IPS DF 4.7 (cell line): ENCODE data around the gene TNFRSF1B.

Experiments
- DNase-seq: peaks from one replicate; pipeline ENCODE4 v3.0.0-alpha.2; 2013; ENCODE audit warnings: low spot score; ENCODE audit errors: extremely low read depth

The TNFRSF1B gene

DNA sequence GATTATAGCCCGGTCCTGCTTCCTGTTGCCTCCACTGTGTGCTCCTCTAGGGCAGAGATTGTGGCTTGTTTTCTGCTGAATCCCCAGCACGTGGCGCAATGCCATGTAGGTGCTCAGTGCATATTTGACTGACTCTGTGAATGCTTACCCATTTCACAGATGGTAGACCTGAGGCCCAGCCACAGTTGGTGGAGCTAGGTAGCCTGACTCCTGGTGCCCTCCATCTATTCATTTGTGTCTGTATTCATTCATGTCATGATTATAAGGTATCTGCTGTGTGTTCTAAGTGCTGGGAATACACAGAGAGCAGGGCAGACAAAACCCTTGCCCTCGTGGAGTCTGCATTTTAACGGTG lies 22.5 kb downstream of the TNFRSF1B start:
- no peak for DNase-seq

DNA sequence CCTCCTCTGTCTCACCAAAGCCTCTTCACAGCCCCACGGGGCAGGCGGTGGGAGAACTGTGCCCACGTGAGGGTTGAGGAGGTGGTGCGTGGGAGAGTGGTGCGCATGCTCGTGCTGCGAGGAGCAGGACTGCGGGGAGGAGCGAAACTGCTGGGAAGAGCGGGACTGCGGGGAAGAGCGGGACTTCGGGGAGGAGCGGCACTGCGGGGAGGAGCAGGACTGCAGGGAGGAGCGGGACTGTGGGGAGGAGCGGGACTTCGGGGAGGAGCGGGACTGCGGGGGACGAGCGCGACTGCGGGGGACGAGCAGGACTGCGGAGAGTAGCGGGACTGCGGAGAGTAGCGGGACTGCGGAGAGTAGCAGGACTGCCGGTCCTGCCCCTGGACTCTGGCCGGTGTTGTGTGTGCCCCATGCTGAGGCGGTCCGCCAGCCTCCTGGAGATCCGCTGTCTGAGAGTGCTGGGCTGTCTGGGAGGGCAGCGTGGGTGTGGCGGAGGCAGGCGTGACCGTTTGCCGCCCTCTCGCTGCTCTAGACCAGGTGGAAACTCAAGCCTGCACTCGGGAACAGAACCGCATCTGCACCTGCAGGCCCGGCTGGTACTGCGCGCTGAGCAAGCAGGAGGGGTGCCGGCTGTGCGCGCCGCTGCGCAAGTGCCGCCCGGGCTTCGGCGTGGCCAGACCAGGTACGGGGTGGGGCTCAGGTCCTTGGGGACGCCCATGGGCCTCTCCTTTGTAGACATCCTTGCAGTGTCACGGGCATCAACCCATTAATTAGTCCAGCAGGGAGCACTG lies 24.6 kb downstream of the TNFRSF1B start:
- DNase-seq = no peak

DNA sequence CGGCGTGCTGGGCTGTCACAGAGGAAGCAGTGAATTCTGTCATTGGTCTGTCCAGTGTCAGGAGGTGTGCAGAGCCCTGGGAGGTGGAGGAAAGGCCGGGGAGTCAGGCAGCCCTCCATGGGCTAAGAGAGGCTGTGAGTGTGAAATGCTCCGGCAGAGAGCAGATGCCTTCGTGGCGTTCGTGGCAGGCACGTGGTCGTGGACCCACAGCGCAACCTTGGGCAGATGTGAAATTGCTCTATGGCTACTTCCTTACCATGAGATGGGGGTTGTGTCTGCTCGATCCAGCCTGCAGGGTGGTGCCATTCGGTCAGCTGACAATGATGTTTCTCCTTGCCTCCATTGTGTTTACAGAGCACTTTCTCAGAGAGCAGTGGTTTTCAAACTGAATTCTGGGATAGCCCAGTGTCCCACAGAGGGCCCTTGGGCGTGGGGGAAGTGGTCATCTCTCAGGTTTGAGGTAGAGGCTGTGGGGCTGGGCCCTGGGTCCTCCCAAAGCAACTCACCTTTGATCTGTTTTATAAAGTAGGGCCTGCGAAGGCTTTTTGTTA lies 27.9 kb downstream of the TNFRSF1B start:
- no peak for DNase-seq

DNA sequence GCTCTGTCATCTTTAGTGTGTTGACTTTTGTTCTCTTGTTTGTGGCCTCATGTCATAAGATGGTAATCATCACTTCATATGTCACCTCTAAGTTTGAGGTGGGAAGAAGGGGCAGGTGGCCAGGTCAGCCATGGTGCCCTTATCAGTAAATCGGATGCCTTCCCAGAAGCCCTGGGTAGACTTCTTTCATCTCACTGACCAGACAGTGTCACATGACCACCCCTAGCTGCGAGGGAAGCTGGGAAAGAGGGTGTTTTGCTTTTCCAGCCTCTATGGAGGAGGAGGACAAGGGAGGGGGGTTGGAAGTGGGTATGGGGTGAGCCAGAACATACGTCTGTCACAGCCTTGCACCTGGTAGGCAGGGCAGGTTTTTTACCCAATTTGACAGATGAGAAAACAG lies 28.6 kb downstream of the TNFRSF1B start:
- no peak for DNase-seq

DNA sequence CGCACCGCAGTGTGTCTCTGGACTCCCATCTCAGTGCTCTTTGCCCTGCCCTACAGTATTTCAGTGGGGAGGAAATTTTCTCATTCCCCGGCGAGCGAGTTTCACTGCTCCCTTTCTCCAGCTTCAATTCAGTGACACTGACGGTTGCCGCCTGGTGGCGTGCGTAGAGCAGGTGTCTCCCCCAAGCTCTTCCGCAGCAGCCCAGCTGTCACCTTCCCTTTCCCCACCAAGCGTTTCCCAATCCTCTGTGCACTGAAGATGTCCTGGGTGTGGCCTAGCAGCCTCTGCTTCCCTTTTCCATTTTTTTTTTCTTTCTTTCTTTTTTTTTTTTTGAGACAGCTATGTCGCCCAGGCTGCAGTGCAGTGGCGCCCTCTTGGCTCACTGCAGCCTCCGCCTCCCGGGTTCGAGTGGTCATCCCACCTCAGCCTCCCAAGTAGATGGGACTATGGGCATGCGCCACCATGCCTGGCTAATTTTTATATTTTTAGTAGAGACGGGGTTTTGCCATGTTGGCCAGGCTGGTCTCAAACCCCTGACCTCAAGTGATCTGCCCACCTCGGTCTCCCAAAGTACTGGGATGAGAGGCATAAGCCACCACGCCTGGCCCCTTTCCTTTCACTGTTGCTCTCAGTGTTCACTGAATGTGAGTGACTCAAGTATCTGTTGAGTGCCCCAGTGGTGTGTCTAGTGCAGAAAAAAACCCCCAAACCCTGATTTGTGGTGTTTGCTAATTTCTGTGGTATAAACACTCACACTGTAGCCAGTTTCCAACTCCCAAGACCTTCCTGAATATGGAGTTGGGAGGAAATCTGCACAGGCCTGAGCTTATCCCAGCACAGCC lies 30.1 kb downstream of the TNFRSF1B start:
- DNase-seq = no peak

DNA sequence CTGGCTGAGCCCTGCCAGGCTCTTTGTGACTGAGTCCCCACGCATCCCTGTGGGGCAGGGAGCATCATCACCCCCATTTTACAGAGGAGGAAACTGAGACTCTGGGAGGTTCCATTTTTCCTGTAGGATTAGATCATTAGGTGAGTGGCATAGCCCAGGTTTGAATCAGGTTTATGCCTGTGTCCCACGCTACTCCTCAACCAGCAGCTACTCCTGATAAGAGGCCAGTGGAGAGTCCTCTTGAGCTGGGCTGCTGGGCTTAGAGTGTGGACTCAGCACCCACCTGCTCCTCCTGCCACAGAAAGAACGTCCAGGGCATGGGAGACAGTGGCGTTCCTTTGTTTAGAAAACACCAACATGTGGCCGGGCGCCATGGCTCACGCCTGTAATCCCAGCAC lies 30.7 kb downstream of the TNFRSF1B start:
- DNase-seq = no peak

DNA sequence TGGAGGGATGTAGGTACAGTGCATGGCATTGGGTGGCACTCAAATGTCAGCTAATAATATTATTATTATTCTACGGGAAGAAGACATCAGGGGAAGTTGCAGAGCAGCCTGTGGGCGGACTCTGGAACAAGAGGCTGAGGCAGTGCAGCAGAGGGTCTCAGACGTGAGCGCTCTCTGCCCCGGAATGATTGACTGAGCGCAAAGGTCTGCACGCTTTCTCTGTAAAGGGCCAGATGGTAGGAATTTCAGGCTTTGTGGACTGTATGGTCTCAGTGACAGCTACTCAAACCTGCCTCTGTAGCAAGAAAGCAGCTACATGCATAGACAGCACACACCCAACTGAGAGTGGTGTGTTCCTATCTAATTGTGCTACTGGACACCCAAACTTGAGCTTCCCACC lies 33.4 kb downstream of the TNFRSF1B start:
- DNase-seq = no peak

DNA sequence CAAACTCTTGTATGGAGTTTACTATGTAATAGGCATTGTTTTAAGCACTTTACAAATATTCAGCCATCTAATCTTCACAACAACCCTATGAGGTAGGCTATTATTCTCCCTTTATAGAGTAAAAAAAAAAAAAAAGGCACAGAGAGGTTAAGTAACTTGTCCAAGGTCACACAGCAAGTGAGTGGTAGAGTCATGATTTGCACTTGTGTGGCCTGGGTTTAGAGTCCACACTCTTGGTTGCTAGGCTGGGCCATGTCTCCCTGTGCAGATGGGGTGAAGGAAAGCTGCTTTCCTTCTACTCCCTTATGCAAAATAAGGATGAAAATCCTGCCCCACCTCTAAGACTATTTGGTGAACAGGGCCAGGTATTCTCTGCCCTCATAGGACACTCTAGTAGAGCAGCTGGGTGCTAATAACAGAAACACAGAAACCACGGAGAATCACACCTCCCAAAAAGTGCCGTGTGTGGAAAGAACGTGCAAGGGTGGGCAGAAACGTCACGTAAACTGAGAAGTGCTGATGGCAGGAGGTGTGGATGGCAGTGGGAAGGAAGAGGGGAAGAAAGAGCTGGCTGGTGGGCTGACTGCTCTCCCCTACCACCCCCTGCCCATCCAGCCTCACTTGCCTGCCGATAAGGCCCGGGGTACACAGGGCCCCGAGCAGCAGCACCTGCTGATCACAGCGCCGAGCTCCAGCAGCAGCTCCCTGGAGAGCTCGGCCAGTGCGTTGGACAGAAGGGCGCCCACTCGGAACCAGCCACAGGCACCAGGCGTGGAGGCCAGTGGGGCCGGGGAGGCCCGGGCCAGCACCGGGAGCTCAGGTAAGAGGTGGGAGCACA lies 34.8 kb downstream of the TNFRSF1B start:
- no peak for DNase-seq

DNA sequence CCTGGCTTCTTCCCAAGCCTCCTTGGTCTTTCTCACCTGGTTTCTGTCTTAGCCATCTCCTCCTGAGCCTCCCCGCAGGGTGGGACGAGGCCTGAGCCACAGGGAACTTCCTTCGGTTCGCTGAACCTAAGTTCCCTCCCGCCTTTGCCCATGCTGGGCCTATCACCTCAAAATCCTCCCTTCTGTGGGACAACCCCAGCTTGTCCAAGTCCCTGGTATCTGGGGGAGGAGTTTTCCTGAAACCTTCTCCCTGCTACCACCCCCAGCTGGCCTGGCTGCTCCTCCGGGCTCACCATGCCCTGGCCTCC lies 35.4 kb downstream of the TNFRSF1B start:
- DNase-seq = no peak

DNA sequence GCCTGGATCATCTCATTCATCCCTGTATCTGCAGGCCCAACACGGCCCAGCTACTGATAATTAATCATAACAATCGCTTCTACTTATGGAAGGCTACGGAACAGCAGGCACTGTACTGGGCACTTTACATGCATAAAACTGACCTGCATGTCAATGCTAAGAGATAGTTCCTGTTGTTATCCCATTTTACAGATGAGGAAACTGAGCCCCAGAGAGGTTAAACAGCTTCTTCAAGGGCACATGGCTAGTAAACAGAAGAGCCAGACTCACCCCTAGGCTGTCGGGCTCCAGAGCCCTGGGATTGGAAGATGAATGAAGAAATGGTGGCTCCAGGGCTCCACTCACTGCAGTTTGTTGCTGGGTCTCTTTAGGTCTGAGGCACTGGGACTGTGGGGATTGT lies 35.8 kb downstream of the TNFRSF1B start:
- no peak for DNase-seq

DNA sequence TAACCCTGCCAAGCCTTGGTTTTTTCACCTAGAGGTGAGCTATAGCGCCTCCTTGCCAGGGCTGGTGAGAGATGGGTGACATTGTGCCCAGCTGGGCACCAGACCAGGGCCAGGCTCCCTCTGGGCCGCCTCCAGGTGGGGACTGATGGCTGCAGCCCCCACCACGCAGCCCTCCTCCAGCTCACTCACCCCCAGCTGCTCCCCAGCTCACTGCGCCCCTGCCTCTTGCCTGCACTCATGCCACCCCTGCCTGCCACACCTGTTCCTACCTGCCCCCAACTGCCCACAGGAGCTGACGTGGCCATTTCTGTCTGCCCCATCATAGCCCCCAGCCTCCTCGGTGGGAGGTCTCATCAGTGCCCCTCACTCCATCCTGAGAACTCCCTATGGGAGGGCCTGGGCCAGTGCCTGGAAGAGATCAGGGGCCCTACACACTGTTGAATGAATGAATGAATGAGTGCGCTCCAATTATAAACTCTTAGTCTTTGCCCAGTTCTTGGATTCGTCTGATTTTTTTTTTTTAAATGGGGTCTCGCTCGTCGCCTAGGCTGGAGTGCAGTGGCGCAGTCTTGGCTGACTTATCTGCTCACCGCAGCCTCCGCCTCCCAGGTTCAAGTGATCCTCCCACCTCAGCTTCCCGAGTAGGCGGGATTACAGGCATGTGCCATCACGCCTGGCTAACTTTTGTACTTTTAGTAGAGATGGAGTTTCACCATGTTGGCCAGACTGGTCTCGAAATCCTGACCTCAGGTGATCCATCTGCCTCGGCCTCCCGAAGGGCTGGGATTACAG lies 36.6 kb downstream of the TNFRSF1B start:
- no peak for DNase-seq

DNA sequence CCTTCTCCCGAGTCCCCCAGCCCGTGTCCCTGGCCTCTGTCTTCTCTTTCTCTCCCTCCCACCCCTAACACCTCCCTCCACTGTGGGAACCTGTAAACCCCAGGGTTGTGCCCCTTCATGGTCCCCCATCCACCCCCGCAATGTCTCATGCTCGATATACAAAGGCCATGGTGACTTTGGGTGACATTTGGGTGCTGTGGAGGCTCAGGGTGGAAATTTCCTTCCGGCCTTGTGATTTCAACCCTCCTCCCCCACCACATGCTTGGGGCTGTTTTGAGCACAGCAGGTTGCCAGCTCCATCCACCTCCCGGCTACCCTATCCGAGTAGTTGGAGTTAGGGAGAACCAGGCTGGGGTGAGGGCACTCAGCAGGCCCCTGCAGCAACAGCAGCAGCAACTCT lies 37.3 kb downstream of the TNFRSF1B start:
- no peak for DNase-seq

DNA sequence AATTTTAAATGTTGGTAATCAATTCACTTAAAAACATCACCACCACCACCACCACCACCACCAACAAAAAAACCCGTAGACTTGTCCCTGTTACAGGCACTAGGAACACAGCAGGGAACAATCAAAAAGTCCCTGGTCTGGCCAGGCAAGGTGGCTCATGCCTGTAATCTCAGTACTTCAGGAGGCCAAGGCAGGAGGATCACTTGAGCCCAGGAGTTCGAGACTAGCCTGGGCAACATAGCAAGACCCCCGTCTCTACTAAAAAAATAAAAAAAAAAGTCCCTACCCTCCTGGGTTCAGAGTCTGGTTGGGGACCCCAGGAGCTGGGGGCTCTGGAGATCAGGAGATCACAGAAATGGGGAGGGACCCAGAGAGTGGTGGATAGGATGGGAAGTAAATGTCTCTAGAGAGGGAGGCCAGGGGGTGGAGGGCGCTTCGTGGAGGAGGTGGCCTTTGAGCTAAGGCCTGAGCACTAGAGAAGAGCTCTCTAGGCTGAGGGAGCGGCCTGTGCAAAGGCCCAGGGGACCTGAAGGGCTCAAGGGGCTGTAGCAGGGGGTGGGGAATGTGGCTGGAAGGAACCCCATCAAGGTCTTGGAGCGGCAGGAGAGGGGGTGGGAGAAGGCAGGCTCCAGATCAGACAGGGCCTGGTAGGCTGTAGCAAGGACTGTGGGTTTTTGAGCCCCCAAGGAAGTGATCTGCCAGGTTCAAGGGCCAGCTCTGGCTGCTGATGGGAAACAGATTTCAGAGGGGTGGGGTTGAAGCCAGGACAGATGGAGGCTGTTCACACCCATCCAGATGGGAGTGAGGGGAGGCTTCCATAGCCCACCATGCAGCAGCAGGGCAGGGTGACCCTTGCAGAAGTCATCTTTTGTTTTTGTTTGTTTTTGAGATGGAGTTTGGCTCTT lies 38.2 kb downstream of the TNFRSF1B start:
- no peak for DNase-seq

DNA sequence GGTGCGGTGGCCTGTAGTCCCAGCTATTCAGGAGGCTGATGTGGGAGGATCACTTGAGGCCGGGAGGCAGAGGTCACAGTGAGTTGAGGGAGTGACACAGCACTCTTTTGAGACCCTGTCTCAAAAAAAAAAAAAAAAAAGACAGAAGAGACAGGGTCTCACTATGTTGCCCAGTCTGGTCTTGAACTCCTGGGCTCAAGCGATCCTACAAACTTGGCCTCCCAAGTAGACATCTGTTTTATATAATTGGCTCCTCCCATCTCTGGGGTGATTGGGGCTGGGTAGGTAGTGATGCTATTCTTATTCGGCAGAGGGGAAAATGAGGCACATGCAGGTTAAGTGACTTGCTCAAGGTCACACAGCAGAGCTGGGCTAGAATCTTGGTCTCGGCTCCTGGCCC lies 39.4 kb downstream of the TNFRSF1B start:
- no peak for DNase-seq

DNA sequence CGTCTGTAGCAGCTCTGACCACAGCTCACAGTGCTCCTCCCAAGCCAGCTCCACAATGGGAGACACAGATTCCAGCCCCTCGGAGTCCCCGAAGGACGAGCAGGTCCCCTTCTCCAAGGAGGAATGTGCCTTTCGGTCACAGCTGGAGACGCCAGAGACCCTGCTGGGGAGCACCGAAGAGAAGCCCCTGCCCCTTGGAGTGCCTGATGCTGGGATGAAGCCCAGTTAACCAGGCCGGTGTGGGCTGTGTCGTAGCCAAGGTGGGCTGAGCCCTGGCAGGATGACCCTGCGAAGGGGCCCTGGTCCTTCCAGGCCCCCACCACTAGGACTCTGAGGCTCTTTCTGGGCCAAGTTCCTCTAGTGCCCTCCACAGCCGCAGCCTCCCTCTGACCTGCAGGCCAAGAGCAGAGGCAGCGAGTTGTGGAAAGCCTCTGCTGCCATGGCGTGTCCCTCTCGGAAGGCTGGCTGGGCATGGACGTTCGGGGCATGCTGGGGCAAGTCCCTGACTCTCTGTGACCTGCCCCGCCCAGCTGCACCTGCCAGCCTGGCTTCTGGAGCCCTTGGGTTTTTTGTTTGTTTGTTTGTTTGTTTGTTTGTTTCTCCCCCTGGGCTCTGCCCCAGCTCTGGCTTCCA lies 40.1 kb downstream of the TNFRSF1B start:
- DNase-seq = no peak

DNA sequence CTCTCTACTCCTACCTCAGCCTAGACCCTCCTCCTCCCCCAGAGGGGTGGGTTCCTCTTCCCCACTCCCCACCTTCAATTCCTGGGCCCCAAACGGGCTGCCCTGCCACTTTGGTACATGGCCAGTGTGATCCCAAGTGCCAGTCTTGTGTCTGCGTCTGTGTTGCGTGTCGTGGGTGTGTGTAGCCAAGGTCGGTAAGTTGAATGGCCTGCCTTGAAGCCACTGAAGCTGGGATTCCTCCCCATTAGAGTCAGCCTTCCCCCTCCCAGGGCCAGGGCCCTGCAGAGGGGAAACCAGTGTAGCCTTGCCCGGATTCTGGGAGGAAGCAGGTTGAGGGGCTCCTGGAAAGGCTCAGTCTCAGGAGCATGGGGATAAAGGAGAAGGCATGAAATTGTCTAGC lies 41.5 kb downstream of the TNFRSF1B start:
- no peak for DNase-seq

DNA sequence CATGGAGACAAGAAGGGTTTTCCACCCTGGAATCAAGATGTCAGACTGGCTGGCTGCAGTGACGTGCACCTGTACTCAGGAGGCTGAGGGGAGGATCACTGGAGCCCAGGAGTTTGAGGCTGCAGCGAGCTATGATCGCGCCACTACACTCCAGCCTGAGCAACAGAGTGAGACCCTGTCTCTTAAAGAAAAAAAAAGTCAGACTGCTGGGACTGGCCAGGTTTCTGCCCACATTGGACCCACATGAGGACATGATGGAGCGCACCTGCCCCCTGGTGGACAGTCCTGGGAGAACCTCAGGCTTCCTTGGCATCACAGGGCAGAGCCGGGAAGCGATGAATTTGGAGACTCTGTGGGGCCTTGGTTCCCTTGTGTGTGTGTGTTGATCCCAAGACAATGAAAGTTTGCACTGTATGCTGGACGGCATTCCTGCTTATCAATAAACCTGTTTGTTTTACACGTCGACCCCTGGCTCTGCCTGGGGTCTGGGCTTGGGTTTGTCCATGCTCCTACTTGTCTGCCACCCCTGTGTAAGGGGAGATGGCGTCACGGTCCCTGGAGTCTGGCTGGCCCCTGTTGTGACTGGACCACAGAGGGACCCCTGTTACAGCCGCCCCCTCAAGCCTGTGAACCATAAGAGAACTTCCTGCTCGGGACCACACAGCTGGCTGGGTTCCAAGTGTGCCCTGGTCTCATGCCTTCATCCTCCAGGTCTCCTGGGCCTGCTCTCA lies 42.1 kb downstream of the TNFRSF1B start:
- DNase-seq = no peak

DNA sequence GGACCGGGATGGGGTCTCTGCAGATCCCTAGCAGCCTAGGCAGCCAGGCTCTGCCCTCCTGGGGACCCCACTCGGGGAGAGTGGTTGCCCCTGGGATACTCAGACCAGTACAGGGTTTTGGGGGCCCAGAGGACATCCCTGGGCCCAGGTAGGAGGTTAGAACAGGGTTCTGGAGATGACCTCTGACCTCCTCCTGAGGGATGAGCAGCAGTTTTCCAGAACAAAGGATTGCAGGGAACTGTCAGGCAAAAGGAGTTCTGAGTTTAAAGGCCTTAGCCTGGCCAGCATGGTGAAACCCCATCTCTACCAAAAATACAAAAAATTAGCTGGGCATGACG lies 42.7 kb downstream of the TNFRSF1B start:
- no peak for DNase-seq
